Subcutaneous adipose tissue (tissue), 4 donors: ENCODE results near the gene TMEM263. TPM values are rescaled to one million over a fixed set of nuclear protein-coding genes. Genes with fewer than 3 reads are reported as not detected.

Source experiments
- CTCF ChIP-seq: fragments of 450-650 bp; IDR thresholded peaks from one replicate; pipeline ENCODE4 v1.5.1; 2016; ENCODE audit warnings: low read depth, mild to moderate bottlenecking, control low read depth, antibody characterized with exemption, moderate library complexity
- total RNA-seq, 4 donors: library from RNA; depleted of rRNA; stranded (reverse); fragments of >200 nt; gene quantifications; one replicate each; pipeline ENCODE4 v1.1.0, GENCODE V29; 2016

Gene TMEM263
- total RNA-seq, 4 donors from 2014 or later, result 22.2 to 59.8 (median 26.0) TPM

DNA sequence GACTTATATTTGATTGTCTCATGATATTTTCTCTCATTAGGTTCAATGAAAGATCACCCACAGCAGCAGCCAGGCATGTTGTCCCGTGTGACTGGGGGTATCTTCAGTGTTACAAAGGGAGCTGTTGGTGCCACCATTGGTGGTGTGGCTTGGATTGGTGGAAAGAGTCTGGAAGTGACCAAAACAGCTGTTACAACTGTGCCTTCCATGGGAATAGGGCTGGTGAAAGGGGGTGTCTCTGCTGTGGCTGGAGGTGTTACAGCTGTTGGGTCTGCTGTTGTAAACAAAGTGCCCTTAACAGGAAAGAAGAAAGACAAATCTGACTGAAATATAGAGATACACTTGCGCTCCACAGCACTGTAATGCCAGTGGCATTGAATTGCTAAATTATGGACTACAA, 15.4 kb downstream of the TMEM263 start:
- no peak for TF ChIP-seq CTCF

- no peak for TF ChIP-seq CTCF
Observed at GRCh38 chr12:106973545-106973944, 17.8 kb downstream of the TMEM263 start.

DNA sequence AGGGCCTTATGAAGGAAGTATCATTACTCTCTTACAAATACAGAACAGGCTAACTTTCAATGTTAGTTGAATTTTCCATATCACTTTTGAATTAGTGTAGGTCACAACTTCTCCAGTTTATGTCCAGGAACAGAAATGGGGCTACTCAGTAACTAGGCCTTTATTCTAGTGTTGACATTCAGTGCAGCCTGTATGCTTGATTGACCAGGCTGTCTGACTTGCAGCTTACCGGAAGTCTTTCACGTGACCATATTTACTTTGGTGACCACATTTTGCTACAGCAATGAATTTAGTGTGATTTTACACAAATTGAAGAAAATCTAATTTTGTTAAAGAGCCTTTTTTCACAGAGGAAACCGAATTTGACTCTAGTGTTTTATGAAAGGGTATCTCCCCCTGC, 18.8 kb downstream of the TMEM263 start:
- TF ChIP-seq CTCF, result no peak

DNA sequence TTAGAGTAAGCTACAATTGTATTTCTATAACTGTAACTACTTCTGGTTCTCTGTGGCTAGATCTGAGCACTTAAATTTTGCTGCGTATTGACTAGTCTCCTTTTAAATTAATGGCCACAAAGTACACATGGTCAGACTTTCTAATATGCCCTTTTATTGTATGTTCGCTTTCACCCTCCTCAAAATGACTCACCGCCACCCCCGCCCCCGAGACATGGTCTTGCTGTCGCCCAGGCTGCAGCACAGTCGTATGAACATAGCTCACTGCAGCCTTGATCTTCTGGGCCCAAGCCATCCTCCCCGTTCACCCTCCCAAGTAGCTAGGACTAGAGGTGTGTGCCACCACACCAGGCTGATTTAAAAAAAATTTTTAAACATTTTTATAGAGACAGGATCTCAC, 19.4 kb downstream of the TMEM263 start:
- no peak for TF ChIP-seq CTCF

DNA sequence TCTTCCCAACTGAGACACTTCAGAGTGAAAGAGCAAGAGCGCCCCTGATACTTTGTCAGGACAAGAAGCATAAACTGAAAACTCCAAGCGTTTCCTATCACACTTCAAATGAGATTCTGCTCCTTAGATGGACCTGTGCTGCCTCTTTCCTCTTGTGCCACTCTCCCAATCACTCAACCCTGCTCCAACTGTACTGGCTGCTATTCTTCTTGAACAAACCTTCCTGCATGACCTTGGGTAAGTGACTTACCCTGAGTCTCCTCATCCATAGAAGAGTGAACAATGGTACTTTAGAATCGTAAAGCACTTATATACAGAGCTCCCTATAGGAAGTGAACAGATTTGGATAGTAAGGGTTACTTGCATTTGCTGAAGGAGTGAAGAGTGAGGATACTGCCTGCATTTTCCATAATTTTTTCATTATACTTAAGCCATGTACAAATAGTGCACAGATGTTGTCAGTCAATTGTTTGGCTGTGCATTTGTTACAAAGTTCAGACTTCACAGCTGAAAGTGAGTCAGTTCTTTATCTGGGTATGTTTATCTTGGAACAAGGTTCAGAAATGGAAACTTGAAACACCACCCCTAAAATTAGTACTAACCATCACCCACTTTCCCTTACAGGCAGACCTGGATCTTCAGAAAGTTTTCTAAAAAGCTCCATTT, 20.4 kb downstream of the TMEM263 start:
- TF ChIP-seq CTCF, result no peak

DNA sequence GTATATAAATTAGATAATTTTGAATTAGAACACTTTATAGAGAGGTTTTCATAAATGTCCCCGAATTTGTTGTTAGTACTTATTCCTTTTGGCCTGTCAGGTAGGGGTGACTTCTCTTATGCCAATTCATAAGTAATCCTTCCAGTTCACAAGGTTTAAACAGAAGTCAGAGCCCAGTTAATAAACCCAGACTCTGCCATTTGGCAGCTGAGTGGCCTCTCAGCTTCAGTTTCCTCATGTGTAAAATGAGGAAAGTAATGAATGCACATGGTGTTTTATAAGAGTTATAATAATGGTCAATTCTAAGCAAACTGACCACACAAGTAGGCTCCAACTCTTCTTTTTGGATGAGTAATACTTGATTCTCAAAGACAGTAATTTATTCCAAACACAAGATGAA, 21.0 kb downstream of the TMEM263 start:
- TF ChIP-seq CTCF, result no peak

- TF ChIP-seq CTCF, result no peak
Observed at GRCh38 chr12:106978035-106978800, 22.5 kb downstream of the TMEM263 start.
